ENCODE measurements around the gene DCLK1. TPM values are rescaled to one million over a fixed set of nuclear protein-coding genes. Genes with fewer than 3 reads are reported as not detected.
A peak's percentile ranks its signal among the peaks of the same experiment; 100 is the strongest.

The DCLK1 gene
- total RNA-seq, 1 donor from 2014 or later = 19.3 TPM

DNA sequence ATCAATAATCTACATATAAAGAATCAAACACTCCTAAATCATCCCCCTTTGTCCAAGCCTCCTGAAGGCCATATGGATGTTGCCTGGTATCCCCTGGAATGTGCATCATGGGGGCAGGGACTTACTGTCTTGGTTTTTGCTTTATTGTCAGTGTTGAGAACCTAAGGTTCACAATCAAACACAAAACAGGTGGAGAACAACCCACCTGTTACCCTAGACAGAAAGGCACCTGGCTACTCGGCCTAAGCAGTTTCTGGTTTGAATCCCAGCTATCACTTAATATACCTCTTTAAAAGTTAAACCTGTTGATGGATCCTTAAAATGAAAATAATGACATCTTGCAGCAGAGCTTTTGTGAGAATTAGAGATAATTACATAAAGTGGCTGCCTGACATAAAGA lies 68.9 kb downstream of the DCLK1 start:
- no peak for ATAC-seq
- no peak for DNase-seq (ENCODE audit: missing footprints)
- intact Hi-C loops (cut with DNase I) = no loop called here

DNA sequence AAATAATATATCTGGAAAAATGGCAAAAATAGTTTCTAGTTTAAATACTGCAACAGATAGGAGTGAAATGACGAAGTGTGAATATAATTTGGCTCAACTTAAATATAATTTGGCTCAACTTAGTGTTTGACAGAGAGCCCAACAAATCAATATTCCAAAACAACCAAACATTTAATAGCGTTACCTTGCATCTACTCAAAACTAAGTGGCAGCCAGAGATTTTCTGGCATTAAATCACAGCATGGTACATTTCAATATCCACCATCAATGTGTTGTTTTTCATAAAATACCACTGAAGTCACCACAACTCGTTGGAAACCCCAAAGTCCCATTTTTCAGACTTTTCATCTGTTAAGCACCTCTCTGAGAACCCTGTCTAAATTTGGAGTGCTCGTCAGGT lies 69.6 kb downstream of the DCLK1 start:
- intact Hi-C loops (cut with DNase I) = no loop called here
- DNase-seq (ENCODE audit: missing footprints) (no peak), ATAC-seq (no peak)

- DNase-seq (ENCODE audit: missing footprints) = no peak
- ATAC-seq = no peak
- intact Hi-C loops (cut with DNase I) = no loop called here
These were observed 70.1 kb downstream of the DCLK1 start for GRCh38 chr13:36061054-36061453.

DNA sequence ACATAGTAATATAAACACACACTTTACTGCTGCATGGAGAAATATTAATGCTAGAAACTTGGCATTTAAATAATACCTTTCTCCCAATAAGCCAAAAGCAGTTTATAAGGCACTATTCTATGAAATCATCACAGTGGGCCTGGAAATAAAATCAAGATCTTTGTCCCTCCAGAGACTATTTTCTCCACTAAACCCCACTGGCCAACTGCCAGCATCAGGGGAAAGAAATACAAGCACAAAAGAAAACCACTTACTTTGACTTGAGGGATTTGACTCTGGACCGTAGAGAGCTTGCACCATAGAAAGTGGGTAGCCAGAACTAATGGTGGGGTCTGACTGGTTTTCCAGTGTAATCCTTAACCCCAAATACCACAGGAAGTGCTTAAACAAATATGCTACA lies 71.9 kb downstream of the DCLK1 start:
- intact Hi-C loops (cut with DNase I) = no loop called here
- ATAC-seq (no peak), DNase-seq (ENCODE audit: missing footprints) (no peak)

GRCh38 chr13:36058116-36058515 lies 73.1 kb downstream of the DCLK1 start:
- ATAC-seq (no peak), DNase-seq (ENCODE audit: missing footprints) (no peak)
- intact Hi-C loops (cut with DNase I) = no loop called here

DNA sequence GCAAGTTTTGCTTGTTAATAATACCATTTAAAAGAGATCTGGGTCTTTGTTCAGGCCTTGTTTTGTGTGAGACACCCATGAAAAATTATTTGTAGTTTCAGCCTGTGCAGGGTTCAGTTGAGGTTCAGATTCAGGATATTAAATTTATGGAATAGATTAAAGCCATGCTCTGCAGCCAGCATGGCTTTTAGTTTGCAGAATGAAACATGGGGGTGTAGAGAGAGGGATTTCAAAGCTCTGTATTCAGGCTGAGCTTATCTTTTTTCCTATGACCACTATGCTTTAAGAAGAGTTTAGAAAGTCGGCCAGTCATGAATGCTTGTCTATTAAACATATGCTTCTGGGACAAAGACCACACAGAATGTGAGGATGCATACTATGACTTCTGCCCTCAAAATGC lies 73.6 kb downstream of the DCLK1 start:
- ATAC-seq = no peak
- intact Hi-C loops (cut with DNase I) = no loop called here

DNA sequence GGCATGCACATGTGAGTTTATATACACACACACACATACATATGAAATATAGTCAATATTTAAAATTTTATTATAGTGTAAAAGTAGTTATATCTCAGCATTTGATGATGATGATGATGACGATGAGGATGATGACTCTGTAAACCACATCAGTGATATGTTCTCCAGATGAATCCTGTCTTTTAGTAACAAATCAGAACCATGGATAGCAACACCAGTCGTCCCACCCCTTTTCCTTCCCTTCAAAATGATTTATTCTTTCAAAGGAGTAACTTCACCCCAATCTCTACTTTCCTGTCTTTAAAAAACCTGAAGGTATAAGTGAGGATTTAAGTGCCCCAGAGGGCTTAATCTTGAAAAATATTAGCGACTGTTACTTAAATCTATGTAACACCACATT lies 74.1 kb downstream of the DCLK1 start:
- DNase-seq (ENCODE audit: missing footprints) (no peak), ATAC-seq (no peak)
- intact Hi-C loops (cut with DNase I) = no loop called here

More for the DNA sequence above, 73.6 kb downstream of the DCLK1 start:
- DNase-seq (ENCODE audit: missing footprints) = no peak

- no peak for ATAC-seq
These were observed 75.8 kb downstream of the DCLK1 start for GRCh38 chr13:36055366-36055765.

DNA sequence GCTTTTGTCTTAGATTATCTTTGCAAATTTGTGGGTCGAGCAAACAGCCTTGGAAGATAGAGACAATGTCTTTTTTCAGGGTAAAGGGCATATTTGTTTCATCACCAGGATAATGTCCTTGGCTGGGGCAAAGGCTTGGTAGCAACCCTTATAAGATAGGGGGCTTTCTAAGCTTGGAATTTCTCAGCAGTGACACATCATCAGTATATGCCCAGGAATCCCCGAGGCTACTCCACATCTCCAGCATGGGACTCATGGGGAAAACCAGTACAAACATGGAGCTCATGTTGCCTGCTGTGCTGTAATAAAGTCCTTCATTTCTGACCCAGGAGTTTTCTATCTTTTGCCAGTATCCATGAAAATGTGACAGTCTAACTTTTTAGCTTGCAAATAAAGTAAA lies 77.1 kb downstream of the DCLK1 start:
- ATAC-seq (no peak), DNase-seq (ENCODE audit: missing footprints) (no peak)
- intact Hi-C loops (cut with DNase I) = no loop called here

More at GRCh38 chr13:36055366-36055765, 75.8 kb downstream of the DCLK1 start:
- intact Hi-C loops (cut with DNase I) = no loop called here
- DNase-seq (ENCODE audit: missing footprints) = no peak

- ATAC-seq (no peak), DNase-seq (ENCODE audit: missing footprints) (no peak)
- intact Hi-C loops (cut with DNase I) = no loop called here
These were observed 80.1 kb downstream of the DCLK1 start for GRCh38 chr13:36051082-36051481.

DNA sequence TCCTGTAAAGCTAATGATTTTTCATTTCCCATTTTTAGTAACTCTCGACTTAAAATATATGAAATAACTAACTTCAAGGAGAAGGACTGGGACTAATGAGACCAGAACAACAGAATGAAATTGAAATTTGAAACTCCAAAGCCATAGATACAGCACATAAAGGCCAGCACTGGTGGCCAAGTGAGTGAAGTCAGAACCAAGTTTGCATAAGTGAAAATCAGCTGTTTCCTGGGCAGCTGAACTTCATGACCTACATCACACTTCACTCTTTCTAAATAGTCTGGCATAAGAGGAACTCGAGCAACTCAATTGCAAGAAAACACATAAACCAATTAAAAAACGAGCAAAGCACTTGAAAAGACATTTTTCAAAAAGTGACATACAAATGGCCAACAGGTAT lies 84.5 kb downstream of the DCLK1 start:
- DNase-seq (ENCODE audit: missing footprints) (no peak), ATAC-seq (no peak)
- intact Hi-C loops (cut with DNase I) = no loop called here

GRCh38 chr13:36038785-36039555 lies 92.2 kb downstream of the DCLK1 start:
- intact Hi-C loops (cut with DNase I) = no loop called here
- DNase-seq (ENCODE audit: missing footprints) (no peak), ATAC-seq (no peak)

DNA sequence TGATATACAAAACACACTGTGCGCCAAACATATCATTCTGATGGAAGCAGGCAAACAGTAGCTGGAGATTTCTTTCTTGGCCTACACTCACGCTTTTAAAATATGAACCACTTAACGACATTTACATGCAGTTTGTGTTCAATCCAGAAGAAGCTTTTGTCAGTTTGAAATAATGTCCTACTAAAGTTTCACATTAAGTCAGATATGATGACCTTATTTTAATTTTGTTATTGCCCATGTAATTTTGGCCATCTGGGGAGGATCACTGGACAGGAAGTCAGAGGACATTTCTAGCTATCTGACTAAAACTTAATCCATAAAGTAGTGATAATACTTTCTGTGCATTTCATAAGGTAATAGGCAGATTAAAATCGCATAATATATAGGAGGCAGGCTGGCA lies 98.1 kb downstream of the DCLK1 start:
- no peak for DNase-seq (ENCODE audit: missing footprints)
- intact Hi-C loops (cut with DNase I) = no loop called here
- ATAC-seq = no peak

DNA sequence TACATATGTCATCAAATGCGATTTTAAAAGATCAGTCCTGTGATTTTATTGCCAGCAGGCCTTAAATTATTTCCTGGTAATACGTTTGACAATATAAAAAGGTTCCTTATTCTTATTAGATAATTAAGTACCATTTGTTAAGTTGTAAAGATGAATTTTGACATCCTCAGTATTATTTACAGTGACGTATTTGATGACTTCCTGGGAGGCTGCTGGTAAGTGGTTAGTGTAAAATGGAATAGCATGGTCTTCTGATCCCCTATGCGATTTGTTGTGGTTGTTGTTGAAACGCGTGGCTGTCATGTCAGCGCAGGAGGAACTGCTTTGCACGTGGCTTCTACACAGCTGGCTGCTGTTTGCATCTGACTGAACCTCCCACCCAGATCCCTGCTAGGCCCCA lies 99.7 kb downstream of the DCLK1 start:
- ATAC-seq (no peak), DNase-seq (ENCODE audit: missing footprints) (no peak)
- intact Hi-C loops (cut with DNase I) = no loop called here

GRCh38 chr13:36030670-36031331 lies 100.4 kb downstream of the DCLK1 start:
- intact Hi-C loops (cut with DNase I) = no loop called here
- DNase-seq (ENCODE audit: missing footprints) (no peak), ATAC-seq (peak; percentile 71)

DNA sequence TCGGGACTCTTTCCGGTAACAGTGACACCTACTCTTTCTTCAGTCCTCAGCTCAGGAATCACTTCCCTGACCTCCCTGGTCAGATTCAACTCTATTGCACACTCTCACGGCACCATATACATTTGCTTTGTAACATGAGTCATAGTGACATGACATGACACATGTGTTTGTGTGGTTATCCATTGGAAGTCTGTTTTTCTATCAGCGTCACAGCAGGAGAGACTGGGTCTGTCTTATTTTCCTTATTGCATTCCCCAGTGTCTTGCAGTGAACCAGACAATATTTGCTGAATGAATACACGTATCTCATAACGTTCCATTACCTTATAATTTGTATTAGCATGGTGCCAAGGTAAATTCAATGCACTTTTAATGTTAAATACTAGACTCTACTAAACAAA lies 102.0 kb downstream of the DCLK1 start:
- no peak for ATAC-seq
- intact Hi-C loops (cut with DNase I) = no loop called here
- DNase-seq (ENCODE audit: missing footprints) = no peak

- no peak for DNase-seq (ENCODE audit: missing footprints)
- no peak for ATAC-seq
- intact Hi-C loops (cut with DNase I) = no loop called here
These were observed 102.7 kb downstream of the DCLK1 start for GRCh38 chr13:36028359-36029025.

GRCh38 chr13:36026531-36026930 lies 104.7 kb downstream of the DCLK1 start:
- no peak for ATAC-seq
- DNase-seq (ENCODE audit: missing footprints) = no peak
- intact Hi-C loops (cut with DNase I) = no loop called here

- DNase-seq (ENCODE audit: missing footprints) (no peak), ATAC-seq (no peak)
- intact Hi-C loops (cut with DNase I) = no loop called here
These were observed 116.4 kb downstream of the DCLK1 start for GRCh38 chr13:36014763-36015162.

Data from Right ventricle myocardium inferior (tissue), 1 donor.